Glomerular visceral epithelial cell (primary cell): ENCODE measurements around the gene PSMC3IP.
A peak's percentile ranks its signal among the peaks of the same experiment; 100 is the strongest.
"Not testable (repeated sequence)": the region's sequence is repeated elsewhere in the genome, so short reads cannot be mapped to it uniquely, and the experiment has no call there.

Experiments used
- DNase-seq: peaks from one replicate; pipeline ENCODE4 v3.0.0-alpha.2; 2016; ENCODE audit errors: extremely low spot score

Gene PSMC3IP

GRCh38 chr17:42560246-42560645 lies 17.3 kb downstream of the PSMC3IP start:
- DNase-seq = no peak

DNA sequence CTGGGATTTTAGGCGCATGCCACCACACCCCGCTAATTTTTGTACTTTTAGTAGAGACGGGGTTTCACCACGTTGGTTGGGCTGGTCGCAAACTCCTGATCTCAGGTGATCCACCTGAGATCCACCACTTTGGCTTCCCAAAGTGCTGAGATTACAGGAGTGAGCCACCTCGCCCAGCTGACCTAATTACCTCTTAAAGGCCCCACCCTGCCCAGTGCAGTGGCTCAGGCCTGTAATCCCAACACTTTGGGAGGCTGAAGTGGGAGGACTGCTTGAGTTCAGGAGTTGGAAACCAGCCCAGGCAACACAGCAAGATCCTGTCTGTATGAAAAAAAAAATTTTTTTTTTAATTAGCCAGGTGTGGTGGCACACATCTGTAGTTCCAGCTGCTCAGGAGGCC lies 18.5 kb downstream of the PSMC3IP start:
- DNase-seq = no peak

- peak; percentile 33 for DNase-seq
Measured at GRCh38 chr17:42555961-42556617, 21.4 kb downstream of the PSMC3IP start.

DNA sequence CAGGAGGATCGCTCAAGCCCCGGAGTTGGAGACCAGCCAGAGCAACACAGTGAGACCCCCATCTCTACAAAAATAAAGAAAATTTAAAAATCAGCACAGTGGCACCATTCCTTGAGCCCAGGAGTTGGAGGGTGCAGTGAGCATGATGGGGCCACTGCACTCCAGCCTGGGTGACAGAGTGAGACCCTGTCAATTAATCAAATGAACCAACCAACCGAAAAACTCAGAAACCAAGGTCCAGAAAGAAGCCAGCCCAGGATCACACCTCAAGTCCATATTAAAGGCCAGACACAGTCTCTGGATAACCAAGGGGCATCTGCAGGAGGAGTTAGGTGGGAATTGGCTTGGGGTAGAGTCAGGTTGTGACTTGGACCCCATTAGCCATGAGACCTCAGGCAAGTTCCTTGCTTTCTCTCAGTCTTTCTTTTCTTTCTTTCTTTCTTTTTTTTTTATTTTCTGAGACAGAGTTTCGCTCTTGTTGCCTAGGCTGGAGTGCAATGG lies 22.4 kb downstream of the PSMC3IP start:
- no peak for DNase-seq

DNA sequence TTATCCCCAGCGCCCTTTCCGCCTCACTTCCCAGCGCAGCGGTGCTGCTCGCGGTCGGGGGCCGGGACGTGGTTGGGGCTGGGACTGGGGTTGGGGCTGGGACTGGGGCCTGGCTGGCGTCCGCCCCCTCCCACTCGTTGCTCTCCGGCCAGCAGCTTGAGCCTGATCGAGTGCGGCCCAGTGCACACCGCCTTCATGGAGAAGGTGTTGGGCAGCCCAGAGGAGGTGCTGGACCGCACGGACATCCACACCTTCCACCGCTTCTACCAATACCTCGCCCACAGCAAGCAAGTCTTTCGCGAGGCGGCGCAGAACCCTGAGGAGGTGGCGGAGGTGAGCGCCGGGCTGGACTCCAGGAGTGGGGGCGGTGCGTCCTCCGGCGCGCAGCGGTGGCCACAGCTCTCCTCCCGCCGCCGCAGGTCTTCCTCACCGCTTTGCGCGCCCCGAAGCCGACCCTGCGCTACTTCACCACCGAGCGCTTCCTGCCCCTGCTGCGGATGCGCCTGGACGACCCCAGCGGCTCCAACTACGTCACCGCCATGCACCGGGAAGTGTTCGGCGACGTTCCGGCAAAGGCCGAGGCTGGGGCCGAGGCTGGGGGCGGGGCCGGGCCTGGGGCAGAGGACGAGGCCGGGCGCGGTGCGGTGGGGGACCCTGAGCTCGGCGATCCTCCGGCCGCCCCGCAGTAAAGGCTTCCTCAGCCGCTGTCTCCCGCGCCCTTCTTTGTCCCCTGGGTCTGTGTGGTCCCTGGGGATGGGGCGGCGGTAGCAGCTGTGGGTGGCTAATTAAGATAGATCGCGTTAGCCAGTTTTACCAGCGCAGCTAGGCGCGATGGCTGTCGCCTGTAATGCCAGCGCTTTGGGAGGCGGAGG lies 23.0 kb downstream of the PSMC3IP start:
- DNase-seq = peak; percentile 88

DNA sequence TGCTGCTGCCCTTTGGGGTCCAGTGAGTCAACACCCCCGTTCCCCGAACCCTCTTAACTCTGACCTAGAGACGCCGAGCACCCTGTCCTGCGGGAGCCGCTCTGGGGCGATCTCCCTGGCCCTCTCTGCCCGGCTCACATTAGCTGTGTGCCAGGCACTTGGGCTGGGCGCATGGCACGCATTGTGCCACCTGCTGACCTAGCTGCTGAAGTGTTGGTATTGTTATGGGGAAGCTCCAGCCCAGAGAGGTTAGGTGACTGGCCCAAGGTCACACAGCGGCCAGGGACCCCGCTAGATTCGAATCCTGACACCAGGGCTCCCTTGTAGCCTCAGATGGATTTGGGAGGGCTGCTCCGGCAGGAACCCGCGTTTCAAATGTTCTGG lies 23.7 kb downstream of the PSMC3IP start:
- DNase-seq = no peak

- DNase-seq = no peak
Measured at GRCh38 chr17:42553161-42553818, 24.2 kb downstream of the PSMC3IP start.

GRCh38 chr17:42552736-42553135 lies 24.8 kb downstream of the PSMC3IP start, which contains the start of gene HSD17B1:
Gene HSD17B1 (plus strand): TSS chr17:42552923. CDS start chr17:42552934, 11 bp downstream.
- DNase-seq = not testable (repeated sequence)

DNA sequence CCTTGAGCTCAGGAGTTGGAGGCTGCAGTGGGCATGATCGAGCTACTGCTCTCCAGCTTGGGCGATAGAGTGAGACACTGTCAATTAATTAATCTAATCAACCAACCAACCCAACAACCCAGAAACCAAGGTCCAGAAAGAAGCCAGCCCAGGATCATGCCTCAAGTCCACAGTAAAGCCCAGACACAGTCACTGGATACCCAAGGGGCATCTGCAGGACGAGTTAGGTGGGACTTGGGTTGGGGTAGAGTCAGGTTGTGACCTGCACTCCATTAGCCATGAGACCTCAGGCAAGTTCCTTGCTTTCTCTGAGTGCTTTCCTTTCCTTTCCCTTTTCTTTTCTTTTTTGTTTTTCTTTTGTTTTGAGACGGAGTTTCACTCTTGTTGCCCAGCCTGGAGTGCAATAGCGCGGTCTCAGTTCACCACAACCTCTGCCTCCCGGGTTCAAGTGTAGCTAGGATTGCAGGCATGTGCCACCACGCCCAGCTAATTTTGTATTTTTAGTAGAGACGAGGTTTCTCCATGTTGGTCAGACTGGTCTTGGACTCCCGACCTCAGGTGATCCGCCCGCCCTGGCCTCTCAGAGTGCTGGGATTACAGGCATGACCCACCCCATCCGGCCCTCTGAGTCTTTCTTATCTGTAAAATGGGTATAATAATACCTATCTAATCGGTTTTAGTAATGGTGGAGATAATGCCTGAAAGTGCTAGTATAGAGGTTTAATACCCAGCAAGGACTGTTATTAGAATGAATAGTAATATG lies 28.4 kb downstream of the PSMC3IP start:
- no peak for DNase-seq

- DNase-seq = no peak
Measured at GRCh38 chr17:42548070-42548837, 29.3 kb downstream of the PSMC3IP start.

DNA sequence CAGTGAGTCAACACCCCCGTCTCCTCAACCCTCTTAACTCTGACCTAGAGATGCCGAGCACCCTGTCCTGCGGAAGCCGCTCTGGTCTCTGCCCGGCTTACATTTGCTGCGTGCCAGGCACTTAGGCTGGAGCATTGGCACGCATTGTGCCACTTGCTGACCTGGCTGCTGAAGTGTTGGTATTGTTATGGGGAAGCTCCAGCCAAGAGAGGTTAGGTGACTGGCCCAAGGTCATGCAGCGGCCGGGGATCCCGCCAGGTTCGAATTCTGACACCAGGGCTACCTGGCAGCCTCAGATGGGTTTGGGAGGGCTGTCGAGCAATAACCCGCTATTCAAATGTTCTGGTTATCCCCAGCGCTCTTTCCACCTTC lies 29.8 kb downstream of the PSMC3IP start:
- DNase-seq = no peak

DNA sequence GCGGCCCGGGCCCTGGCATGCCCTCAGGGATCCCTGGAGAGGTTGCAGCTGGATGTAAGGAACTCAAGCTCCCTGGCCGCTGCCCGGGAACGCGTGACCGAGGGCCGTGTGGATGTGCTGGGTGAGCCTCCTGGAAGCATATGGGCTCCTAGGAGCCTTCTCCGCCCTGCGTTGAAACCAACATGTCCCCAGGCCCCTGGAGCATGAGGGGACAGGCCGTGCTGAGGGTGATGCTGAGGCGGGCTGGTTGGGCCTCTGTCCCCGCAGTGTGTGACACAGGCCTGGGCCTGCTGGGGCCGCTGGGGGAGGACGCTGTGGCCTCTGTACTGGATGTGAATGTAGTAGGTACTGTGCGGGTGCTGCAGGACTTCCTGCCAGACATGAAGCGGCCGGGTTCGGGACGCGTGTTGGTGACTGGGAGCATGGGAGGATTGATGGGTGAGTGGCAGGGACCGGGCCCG lies 30.5 kb downstream of the PSMC3IP start:
- DNase-seq = no peak

- not testable (repeated sequence) for DNase-seq
Measured at GRCh38 chr17:42545755-42546505, 31.6 kb downstream of the PSMC3IP start.

GRCh38 chr17:42544874-42545283 lies 32.6 kb downstream of the PSMC3IP start:
- no peak for DNase-seq

- DNase-seq = no peak
Measured at GRCh38 chr17:42543190-42544079, 34.1 kb downstream of the PSMC3IP start.

DNA sequence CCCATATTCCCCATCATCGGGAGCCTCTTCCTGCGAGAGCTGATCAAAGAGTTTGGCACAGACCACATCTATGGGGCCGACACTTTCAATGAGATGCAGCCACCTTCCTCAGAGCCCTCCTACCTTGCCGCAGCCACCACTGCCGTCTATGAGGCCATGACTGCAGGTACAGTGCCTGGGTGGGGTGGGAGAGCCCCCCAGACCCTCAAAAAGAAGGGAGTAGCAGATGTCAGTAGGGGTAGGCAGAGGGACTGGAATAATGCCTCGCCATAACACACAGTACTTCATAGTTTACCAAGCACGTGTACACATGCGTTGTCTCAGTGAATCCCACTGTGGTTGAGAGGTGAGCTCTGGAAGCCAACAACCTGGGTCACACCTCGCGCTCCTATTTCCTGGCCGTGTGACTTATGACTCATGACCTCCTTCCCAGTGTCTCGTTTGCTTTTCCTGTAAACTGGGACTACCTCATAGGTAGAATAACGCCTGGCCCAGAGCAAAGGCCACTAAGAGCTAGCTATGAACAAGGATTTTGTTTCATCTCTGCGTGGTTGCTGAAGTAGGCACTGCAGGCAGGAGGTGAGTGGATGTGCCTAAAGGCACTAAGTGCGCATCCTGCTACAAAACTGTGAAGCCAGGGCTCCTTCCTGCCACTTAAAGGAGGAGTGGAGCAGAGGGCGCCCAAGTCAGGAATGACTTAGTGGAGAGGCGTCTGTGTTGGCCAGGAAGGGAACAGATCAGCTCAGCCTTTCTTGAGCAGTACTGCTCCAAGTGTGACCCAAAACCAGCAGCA lies 36.3 kb downstream of the PSMC3IP start:
- DNase-seq = no peak

DNA sequence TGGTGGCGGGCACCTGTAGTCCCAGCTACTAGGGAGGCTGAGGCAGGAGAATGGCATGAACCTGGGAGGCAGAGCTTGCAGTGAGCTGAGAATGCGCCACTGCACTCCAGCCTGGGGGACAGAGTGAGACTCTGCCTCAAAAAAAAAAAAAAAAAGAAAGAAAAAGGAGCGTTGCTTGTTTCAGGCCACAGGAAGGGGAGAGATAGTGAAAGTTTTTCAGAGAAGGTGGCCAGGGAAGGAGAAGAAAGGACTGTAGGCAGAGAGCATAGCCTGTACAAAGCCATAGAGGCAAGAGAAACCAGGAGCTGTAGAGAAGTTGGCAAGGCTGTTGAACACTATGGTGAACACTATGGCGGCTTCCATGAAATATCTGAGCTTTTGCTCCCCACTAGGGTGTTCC lies 37.0 kb downstream of the PSMC3IP start:
- DNase-seq = not testable (repeated sequence)

- DNase-seq = no peak
Measured at GRCh38 chr17:42538482-42538881, 39.0 kb downstream of the PSMC3IP start.
